Measurements from ENCODE around the gene GYG1.

GRCh38 chr3:148945116-148945515 lies 46.2 kb upstream of the GYG1 start:
- TF ChIP-seq MAX (IDR thresholded peaks at IDR 0.05; ENCODE audit: low read depth, low read length): no peak
- TF ChIP-seq CTCF (IDR thresholded peaks at IDR 0.05; ENCODE audit: low read depth, low read length): no peak

All from NB4 (cell line).